HepG2 (cell line): ENCODE data around the gene MAP2K5. TPM values are rescaled to one million over a fixed set of nuclear protein-coding genes. Genes with fewer than 3 reads are reported as not detected.

Source experiments
- FOXP1 ChIP-seq, 2 experiments: fragments of 450-650 bp in 1 of 2; IDR thresholded peaks; 2 replicates each; pipeline ENCODE4 v1.6.1; 2017 to 2018; ENCODE audit warnings: antibody characterized with exemption in 1 of 2
- GFI1 ChIP-seq: sonication (generic); formaldehyde crosslinking; IDR thresholded peaks from 2 replicates; pipeline ENCODE4 v1.5.0; 2020; ENCODE audit warnings: missing genetic modification reagents, mild to moderate bottlenecking, borderline replicate concordance
- GZF1 ChIP-seq: sonication (generic); formaldehyde crosslinking; IDR thresholded peaks from 2 replicates; pipeline ENCODE4 v1.5.1; 2020; ENCODE audit warnings: mild to moderate bottlenecking, missing genetic modification reagents
- JDP2 ChIP-seq: sonication (generic); formaldehyde crosslinking; IDR thresholded peaks from 2 replicates; pipeline ENCODE4 v1.8.1; 2022; ENCODE audit warnings: missing genetic modification reagents, borderline replicate concordance
- KDM4B ChIP-seq: sonication (generic); formaldehyde crosslinking; IDR thresholded peaks from 2 replicates; pipeline ENCODE4 v1.4.0; 2020; ENCODE audit warnings: missing genetic modification reagents
- KLF6 ChIP-seq: IDR thresholded peaks from 2 replicates; pipeline ENCODE4 v1.8.0; 2016; ENCODE audit warnings: missing biosample characterization, missing genetic modification reagents
- NAIF1 ChIP-seq: sonication (generic); formaldehyde crosslinking; IDR thresholded peaks from 2 replicates; pipeline ENCODE4 v1.5.0; 2020; ENCODE audit warnings: mild to moderate bottlenecking, missing genetic modification reagents, borderline replicate concordance
- NONO ChIP-seq, 2 experiments: fragments of 450-650 bp in 1 of 2; sonication (generic) in 1 of 2; formaldehyde crosslinking in 1 of 2; IDR thresholded peaks in 1 of 2; conservative IDR thresholded peaks in 1 of 2; 2 replicates each; pipeline versions ENCODE4 v1.6.1 to v1.8.0; 2017 to 2022; ENCODE audit warnings: mild to moderate bottlenecking in 1 of 2, missing genetic modification reagents in 1 of 2, moderate library complexity in 1 of 2
- NR3C1 ChIP-seq: sonication (generic); formaldehyde crosslinking; IDR thresholded peaks from 2 replicates; pipeline ENCODE4 v1.4.0; 2020; ENCODE audit warnings: missing genetic modification reagents
- POLR2AphosphoS2 ChIP-seq: IDR thresholded peaks from 2 replicates; pipeline ENCODE4 v1.6.1; 2011; ENCODE audit warnings: low read depth, low read length, improper control_type of control experiment
- SAFB2 ChIP-seq: sonication (generic); formaldehyde crosslinking; IDR thresholded peaks from 2 replicates; pipeline ENCODE4 v1.5.1; 2020; ENCODE audit warnings: missing genetic modification reagents, low read depth, mild to moderate bottlenecking, borderline replicate concordance
- SNRNP70 ChIP-seq: fragments of 200-400 bp; formaldehyde crosslinking; IDR thresholded peaks from 2 replicates; pipeline ENCODE4 v1.6.1; 2017; ENCODE audit warnings: mild to moderate bottlenecking, low read depth, low read length, moderate library complexity
- ZNF253 ChIP-seq: sonication (generic); formaldehyde crosslinking; IDR thresholded peaks from 2 replicates; pipeline ENCODE4 v1.8.0; 2022; ENCODE audit warnings: mild to moderate bottlenecking, missing genetic modification reagents, borderline replicate concordance
- ZNF703 ChIP-seq: sonication (generic); formaldehyde crosslinking; IDR thresholded peaks from 2 replicates; pipeline ENCODE4 v1.5.1; 2020; ENCODE audit warnings: missing genetic modification reagents, mild to moderate bottlenecking, moderate library complexity, borderline replicate concordance
- polyA plus RNA-seq, 8 experiments: library from polyadenylated mRNA; depleted of rRNA in 3 of 8; stranded (reverse) in 7 of 8; unstranded in 1 of 8; fragments of >200 nt; fragmentation: Illumina TruSeq in 4 of 8; extraction: Trizol in 4 of 8; gene quantifications; 2 replicates each; pipeline versions ENCODE4 v1.2.1 to v1.2.3, GENCODE V29; 2011 to 2016; ENCODE audit warnings: low read depth in 4 of 8, missing spikeins in 1 of 8, mixed read lengths in 1 of 8; ENCODE audit not compliant: insufficient read depth in 1 of 8
- total RNA-seq, 5 experiments: library from RNA; depleted of rRNA; stranded (reverse); fragments of >200 nt; fragmentation: Illumina TruSeq; extraction: Trizol; gene quantifications; 2 replicates each; pipeline ENCODE4 v1.2.3, GENCODE V29; 2016; ENCODE audit warnings: low read depth in 1 of 5
- TF ChIP-seq, protein P1 (sequence below): sonication (generic); formaldehyde crosslinking; IDR thresholded peaks from 2 replicates; pipeline ENCODE4 v1.5.0; 2020; ENCODE audit warnings: missing genetic modification reagents
- TF ChIP-seq, protein P2 (sequence below): sonication (generic); formaldehyde crosslinking; IDR thresholded peaks from 2 replicates; pipeline ENCODE4 v1.4.0; 2020; ENCODE audit warnings: missing genetic modification reagents
- TF ChIP-seq, protein P3 (sequence below), 2 experiments: fragments of 450-650 bp in 1 of 2; sonication (generic) in 1 of 2; formaldehyde crosslinking; IDR thresholded peaks; 2 replicates each; pipeline versions ENCODE4 v1.5.0 to v1.8.0; 2020 to 2022; ENCODE audit warnings: mild to moderate bottlenecking in 1 of 2, missing genetic modification reagents in 1 of 2
- TF ChIP-seq, protein P4 (sequence below): sonication (generic); formaldehyde crosslinking; IDR thresholded peaks from 2 replicates; pipeline ENCODE4 v1.5.0; 2020; ENCODE audit warnings: missing genetic modification reagents, mild to moderate bottlenecking, borderline replicate concordance
- TF ChIP-seq, protein P5 (sequence below): IDR thresholded peaks from 2 replicates; pipeline ENCODE4 v1.6.1; 2016; ENCODE audit warnings: control low read depth

MAP2K5 gene
- total and polyA plus RNA-seq, 2 of the 13 experiments (the other 11 are each of a cell fraction or from before 2014, with no cell fraction given): 4.0 to 4.3 TPM

DNA sequence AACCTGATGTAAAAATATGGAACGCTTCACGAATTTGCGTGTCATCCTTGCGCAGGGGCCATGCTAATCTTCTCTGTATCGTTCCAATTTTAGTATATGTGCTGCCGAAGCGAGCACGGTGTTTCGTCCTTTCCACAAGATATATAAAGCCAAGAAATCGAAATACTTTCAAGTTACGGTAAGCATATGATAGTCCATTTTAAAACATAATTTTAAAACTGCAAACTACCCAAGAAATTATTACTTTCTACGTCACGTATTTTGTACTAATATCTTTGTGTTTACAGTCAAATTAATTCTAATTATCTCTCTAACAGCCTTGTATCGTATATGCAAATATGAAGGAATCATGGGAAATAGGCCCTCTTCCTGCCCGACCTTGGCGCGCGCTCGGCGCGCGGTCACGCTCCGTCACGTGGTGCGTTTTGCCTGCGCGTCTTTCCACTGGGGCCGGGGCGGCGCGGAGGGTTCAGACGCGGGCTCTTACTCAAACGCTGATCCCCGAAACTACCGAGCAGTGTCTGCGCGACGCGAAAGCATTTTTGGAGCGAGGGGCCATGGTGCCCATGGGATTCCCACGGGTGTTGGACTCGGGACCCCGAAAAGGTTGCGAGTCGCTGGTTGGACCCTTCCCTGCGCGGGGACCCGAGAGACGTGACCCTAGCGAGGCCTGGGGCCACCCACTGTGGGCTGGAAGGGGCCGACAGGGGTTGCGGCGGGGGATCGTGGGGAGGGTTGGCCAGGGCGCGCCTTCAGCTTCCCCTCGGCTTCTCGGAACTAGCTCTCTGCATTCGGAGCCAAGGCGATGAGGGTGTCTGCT, 297.6 kb downstream of the MAP2K5 start, which contains the start of gene RNU6-1 (continued):
- TF ChIP-seq GFI1 (0 out of 2 replicates have a peak, but pooled peaks have one; percentile 13), POLR2AphosphoS2 (no peak), SAFB2 (0 out of 2 replicates have a peak, but pooled peaks have one; percentile 46), ZNF253 (CRISPR knock-in tag) (no peak), NONO (IDR thresholded peaks at IDR 0.05) (no peak), NONO (CRISPR knock-in tag; conservative IDR thresholded peaks at IDR 0.05) (peak; percentile 56), JDP2 (no peak), ZNF703 (CRISPR knock-in tag) (no peak), GZF1 (CRISPR knock-in tag) (no peak; the same call in 1 of the 2 replicates), NAIF1 (CRISPR knock-in tag) (peak; percentile 32; the same call in 1 of the 2 replicates), FOXP1 (IDR thresholded peaks at IDR 0.05) (no peak), FOXP1 (CRISPR knock-in tag; IDR thresholded peaks at IDR 0.05) (no peak), NR3C1 (CRISPR knock-in tag) (no peak), SNRNP70 (no peak), KDM4B (CRISPR knock-in tag) (no peak; the same call in 1 of the 2 replicates), KLF6 (peak; percentile 54; the same call in 1 of the 2 replicates)
- TF ChIP-seq, protein P1, sequence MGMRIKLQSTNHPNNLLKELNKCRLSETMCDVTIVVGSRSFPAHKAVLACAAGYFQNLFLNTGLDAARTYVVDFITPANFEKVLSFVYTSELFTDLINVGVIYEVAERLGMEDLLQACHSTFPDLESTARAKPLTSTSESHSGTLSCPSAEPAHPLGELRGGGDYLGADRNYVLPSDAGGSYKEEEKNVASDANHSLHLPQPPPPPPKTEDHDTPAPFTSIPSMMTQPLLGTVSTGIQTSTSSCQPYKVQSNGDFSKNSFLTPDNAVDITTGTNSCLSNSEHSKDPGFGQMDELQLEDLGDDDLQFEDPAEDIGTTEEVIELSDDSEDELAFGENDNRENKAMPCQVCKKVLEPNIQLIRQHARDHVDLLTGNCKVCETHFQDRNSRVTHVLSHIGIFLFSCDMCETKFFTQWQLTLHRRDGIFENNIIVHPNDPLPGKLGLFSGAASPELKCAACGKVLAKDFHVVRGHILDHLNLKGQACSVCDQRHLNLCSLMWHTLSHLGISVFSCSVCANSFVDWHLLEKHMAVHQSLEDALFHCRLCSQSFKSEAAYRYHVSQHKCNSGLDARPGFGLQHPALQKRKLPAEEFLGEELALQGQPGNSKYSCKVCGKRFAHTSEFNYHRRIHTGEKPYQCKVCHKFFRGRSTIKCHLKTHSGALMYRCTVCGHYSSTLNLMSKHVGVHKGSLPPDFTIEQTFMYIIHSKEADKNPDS (CRISPR knock-in tag): no peak
- TF ChIP-seq, protein P2, sequence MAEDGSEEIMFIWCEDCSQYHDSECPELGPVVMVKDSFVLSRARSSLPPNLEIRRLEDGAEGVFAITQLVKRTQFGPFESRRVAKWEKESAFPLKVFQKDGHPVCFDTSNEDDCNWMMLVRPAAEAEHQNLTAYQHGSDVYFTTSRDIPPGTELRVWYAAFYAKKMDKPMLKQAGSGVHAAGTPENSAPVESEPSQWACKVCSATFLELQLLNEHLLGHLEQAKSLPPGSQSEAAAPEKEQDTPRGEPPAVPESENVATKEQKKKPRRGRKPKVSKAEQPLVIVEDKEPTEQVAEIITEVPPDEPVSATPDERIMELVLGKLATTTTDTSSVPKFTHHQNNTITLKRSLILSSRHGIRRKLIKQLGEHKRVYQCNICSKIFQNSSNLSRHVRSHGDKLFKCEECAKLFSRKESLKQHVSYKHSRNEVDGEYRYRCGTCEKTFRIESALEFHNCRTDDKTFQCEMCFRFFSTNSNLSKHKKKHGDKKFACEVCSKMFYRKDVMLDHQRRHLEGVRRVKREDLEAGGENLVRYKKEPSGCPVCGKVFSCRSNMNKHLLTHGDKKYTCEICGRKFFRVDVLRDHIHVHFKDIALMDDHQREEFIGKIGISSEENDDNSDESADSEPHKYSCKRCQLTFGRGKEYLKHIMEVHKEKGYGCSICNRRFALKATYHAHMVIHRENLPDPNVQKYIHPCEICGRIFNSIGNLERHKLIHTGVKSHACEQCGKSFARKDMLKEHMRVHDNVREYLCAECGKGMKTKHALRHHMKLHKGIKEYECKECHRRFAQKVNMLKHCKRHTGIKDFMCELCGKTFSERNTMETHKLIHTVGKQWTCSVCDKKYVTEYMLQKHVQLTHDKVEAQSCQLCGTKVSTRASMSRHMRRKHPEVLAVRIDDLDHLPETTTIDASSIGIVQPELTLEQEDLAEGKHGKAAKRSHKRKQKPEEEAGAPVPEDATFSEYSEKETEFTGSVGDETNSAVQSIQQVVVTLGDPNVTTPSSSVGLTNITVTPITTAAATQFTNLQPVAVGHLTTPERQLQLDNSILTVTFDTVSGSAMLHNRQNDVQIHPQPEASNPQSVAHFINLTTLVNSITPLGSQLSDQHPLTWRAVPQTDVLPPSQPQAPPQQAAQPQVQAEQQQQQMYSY (CRISPR knock-in tag): peak; percentile 44; the same call in 1 of the 2 replicates
- TF ChIP-seq, protein P3, sequence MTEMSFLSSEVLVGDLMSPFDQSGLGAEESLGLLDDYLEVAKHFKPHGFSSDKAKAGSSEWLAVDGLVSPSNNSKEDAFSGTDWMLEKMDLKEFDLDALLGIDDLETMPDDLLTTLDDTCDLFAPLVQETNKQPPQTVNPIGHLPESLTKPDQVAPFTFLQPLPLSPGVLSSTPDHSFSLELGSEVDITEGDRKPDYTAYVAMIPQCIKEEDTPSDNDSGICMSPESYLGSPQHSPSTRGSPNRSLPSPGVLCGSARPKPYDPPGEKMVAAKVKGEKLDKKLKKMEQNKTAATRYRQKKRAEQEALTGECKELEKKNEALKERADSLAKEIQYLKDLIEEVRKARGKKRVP (CRISPR knock-in tag; IDR thresholded peaks at IDR 0.05): no peak; a peak in 1 of 4 replicates
- TF ChIP-seq, protein P4, sequence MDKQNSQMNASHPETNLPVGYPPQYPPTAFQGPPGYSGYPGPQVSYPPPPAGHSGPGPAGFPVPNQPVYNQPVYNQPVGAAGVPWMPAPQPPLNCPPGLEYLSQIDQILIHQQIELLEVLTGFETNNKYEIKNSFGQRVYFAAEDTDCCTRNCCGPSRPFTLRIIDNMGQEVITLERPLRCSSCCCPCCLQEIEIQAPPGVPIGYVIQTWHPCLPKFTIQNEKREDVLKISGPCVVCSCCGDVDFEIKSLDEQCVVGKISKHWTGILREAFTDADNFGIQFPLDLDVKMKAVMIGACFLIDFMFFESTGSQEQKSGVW: no peak
- TF ChIP-seq, protein P5, sequence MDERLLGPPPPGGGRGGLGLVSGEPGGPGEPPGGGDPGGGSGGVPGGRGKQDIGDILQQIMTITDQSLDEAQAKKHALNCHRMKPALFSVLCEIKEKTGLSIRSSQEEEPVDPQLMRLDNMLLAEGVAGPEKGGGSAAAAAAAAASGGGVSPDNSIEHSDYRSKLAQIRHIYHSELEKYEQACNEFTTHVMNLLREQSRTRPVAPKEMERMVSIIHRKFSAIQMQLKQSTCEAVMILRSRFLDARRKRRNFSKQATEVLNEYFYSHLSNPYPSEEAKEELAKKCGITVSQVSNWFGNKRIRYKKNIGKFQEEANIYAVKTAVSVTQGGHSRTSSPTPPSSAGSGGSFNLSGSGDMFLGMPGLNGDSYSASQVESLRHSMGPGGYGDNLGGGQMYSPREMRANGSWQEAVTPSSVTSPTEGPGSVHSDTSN (CRISPR knock-in tag): no peak
